Panc1 (cell line): ENCODE results near the gene ANKRD34A. TPM values are rescaled to one million over a fixed set of nuclear protein-coding genes. Genes with fewer than 3 reads are reported as not detected.

Experiments used
- ATAC-seq: fragments of 200-7000 bp; cut with Tn5 transposase; 2 replicates; pipeline ENCODE4 v1.9.1; 2020; ENCODE audit warnings: mild to moderate bottlenecking, moderate library complexity
- BruUV-seq: library from RNA; stranded (reverse); fragments of 400-500 nt; replicated peaks from 2 replicates; lab custom pipeline; 2021; lab: Mats Ljungman, UMichigan
- CTCF ChIA-PET: fragments of 300-600 bp; sonication (Branson Sonifier 250); formaldehyde crosslinking; loops from one replicate; lab custom pipeline; 2022; ENCODE audit warnings: antibody characterized with exemption; lab: Charles Lee
- POLR2A ChIA-PET: fragments of 300-600 bp; sonication (Branson Sonifier 250); formaldehyde crosslinking; loops from one replicate; lab custom pipeline; 2022; ENCODE audit warnings: antibody characterized with exemption; lab: Charles Lee
- DNase-seq: peaks from one replicate; pipeline ENCODE4 v3.0.0-alpha.2; 2010; ENCODE audit warnings: low read depth, low spot score
- H3K27ac ChIP-seq: 2 replicates; pipeline ENCODE4 v1.5.1; 2011; ENCODE audit warnings: mild to moderate bottlenecking, low read length, inconsistent platforms
- H3K27me3 ChIP-seq: fragments of 200-500 bp; sonication (Bioruptor generic); 2 replicates; pipeline ENCODE4 v1.6.0; 2014; ENCODE audit warnings: low read length, inconsistent platforms; ENCODE audit not compliant: control insufficient read depth, insufficient read depth
- H3K36me3 ChIP-seq: fragments of 200-500 bp; sonication (Bioruptor generic); 2 replicates; pipeline ENCODE4 v1.5.1; 2014; ENCODE audit warnings: inconsistent platforms, mild to moderate bottlenecking, low read length, moderate library complexity; ENCODE audit not compliant: control insufficient read depth, insufficient read depth
- H3K4me1 ChIP-seq: 2 replicates; pipeline ENCODE4 v1.5.1; 2011; ENCODE audit warnings: inconsistent platforms, mild to moderate bottlenecking, low read length, moderate library complexity; ENCODE audit not compliant: control insufficient read depth, insufficient read depth
- H3K4me3 ChIP-seq, 2 experiments: 2 replicates each; pipeline ENCODE4 v1.5.1; 2011 to 2012; ENCODE audit warnings: low read depth in 2 of 2, low read length in 2 of 2, mild to moderate bottlenecking in 2 of 2, inconsistent platforms in 1 of 2, moderate library complexity in 1 of 2
- H3K9me3 ChIP-seq: fragments of 200-500 bp; sonication (Bioruptor generic); 2 replicates; pipeline ENCODE4 v1.5.1; 2014; ENCODE audit warnings: low read depth, mild to moderate bottlenecking, inconsistent platforms, low read length, moderate library complexity; ENCODE audit not compliant: control insufficient read depth, insufficient read depth
- CTCF ChIP-seq: fragments of 450-650 bp; IDR thresholded peaks from 2 replicates; pipeline ENCODE4 v1.5.1; 2017; ENCODE audit warnings: mild to moderate bottlenecking
- POLR2AphosphoS5 ChIP-seq: IDR thresholded peaks from 2 replicates; pipeline ENCODE4 v1.6.1; 2012; ENCODE audit warnings: mild to moderate bottlenecking, low read depth, low read length, moderate library complexity
- SIN3A ChIP-seq: IDR thresholded peaks from 2 replicates; pipeline ENCODE4 v1.6.1; 2012; ENCODE audit warnings: low read depth, mild to moderate bottlenecking, low read length, moderate library complexity, borderline replicate concordance; ENCODE audit not compliant: insufficient read depth
- TCF7L2 ChIP-seq: IDR thresholded peaks from 2 replicates; pipeline ENCODE4 v1.6.1; 2011; ENCODE audit warnings: mild to moderate bottlenecking, low read depth, low read length, inconsistent platforms
- in situ Hi-C: cut with HindIII; loops from 2 replicates; pipeline ENCODE4 v1.10.0; 2016; ENCODE audit warnings: low sequenced_read_pairs, low pct_unique_long_range_greater_than_20kb
- intact Hi-C: fragments of 100-400 bp; cut with micrococcal nuclease; formaldehyde crosslinking; loops from one replicate; pipeline ENCODE4 v1.10.0; 2022; ENCODE audit not compliant: unreplicated experiment
- total RNA-seq: library from RNA; stranded (reverse); gene quantifications from one replicate; pipeline ENCODE4 v1.2.1, GENCODE V29; 2021; ENCODE audit not compliant: unreplicated experiment
- TF ChIP-seq, protein P1 (sequence below), 2 experiments: IDR thresholded peaks; 2 replicates each; pipeline ENCODE4 v1.6.1; 2011 to 2012; ENCODE audit warnings: low read depth in 2 of 2, control low read depth in 1 of 2, low read length in 1 of 2, mild to moderate bottlenecking in 1 of 2, moderate library complexity in 1 of 2; ENCODE audit not compliant: insufficient read depth in 1 of 2

Gene ANKRD34A
- total RNA-seq, 1 experiment from 2014 or later, result 1.4 TPM

- in situ Hi-C loops, result no loop called here
- Histone ChIP-seq H3K36me3 (peaks cover 2% of the 10 kb centered on the region; the same call in 1 of the 2 replicates), H3K27me3 (no peaks in the 10 kb centered on the region; the same call in 1 of the 2 replicates), H3K27ac (no peak overlapping the region), H3K4me3 (no peak overlapping the region), H3K4me1 (no peaks in the 10 kb centered on the region), H3K9me3 (no peaks in the 10 kb centered on the region)
- TF ChIP-seq, protein P1, sequence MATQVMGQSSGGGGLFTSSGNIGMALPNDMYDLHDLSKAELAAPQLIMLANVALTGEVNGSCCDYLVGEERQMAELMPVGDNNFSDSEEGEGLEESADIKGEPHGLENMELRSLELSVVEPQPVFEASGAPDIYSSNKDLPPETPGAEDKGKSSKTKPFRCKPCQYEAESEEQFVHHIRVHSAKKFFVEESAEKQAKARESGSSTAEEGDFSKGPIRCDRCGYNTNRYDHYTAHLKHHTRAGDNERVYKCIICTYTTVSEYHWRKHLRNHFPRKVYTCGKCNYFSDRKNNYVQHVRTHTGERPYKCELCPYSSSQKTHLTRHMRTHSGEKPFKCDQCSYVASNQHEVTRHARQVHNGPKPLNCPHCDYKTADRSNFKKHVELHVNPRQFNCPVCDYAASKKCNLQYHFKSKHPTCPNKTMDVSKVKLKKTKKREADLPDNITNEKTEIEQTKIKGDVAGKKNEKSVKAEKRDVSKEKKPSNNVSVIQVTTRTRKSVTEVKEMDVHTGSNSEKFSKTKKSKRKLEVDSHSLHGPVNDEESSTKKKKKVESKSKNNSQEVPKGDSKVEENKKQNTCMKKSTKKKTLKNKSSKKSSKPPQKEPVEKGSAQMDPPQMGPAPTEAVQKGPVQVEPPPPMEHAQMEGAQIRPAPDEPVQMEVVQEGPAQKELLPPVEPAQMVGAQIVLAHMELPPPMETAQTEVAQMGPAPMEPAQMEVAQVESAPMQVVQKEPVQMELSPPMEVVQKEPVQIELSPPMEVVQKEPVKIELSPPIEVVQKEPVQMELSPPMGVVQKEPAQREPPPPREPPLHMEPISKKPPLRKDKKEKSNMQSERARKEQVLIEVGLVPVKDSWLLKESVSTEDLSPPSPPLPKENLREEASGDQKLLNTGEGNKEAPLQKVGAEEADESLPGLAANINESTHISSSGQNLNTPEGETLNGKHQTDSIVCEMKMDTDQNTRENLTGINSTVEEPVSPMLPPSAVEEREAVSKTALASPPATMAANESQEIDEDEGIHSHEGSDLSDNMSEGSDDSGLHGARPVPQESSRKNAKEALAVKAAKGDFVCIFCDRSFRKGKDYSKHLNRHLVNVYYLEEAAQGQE (IDR thresholded peaks at IDR 0.05; ENCODE audit: insufficient read depth in 1 of 2, low read depth in 2 of 2, low read length in 1 of 2), result no peak
- no peak for TF ChIP-seq CTCF
- no peak for TF ChIP-seq POLR2AphosphoS5
- no peak for TF ChIP-seq TCF7L2
- no peak for TF ChIP-seq SIN3A
- CTCF ChIA-PET, result no interaction called here
- ATAC-seq, result no peak
- no TSS peak for BruUV-seq
- intact Hi-C loops, result no loop called here
- POLR2A ChIA-PET, result no interaction called here
- no peak for DNase-seq
These were observed 24.4 kb upstream of the ANKRD34A start for GRCh38 chr1:145988773-145989172.

DNA sequence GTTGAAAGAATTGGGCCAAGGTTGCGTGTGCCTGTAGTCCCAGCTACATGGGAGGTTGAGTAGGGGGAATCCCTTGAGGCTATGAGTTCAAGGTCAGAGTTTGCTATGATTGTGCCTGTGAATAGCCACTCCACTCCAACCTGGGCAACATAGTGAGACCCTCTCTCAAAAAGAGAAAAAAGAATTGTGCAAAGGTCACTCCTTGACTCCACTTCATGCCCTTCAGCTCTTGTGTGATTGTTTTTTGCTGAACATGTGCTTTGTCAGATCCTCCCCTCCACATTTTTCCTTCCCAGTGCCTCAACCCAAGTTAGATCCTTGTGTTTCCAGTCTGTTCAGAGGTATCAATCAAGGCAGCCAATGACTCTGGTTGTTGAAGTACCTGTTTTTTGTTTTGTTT is 23.6 kb upstream of the ANKRD34A start:
- Histone ChIP-seq H3K36me3 (no peaks in the 10 kb centered on the region), H3K4me3 (no peak overlapping the region), H3K27me3 (no peaks in the 10 kb centered on the region), H3K9me3 (no peaks in the 10 kb centered on the region), H3K27ac (no peak overlapping the region), H3K4me1 (no peaks in the 10 kb centered on the region)
- in situ Hi-C loops (no loop called here), intact Hi-C loops (no loop called here)
- ChIA-PET POLR2A (no interaction called here), CTCF (no interaction called here)
- TF ChIP-seq TCF7L2, result no peak
- no peak for TF ChIP-seq POLR2AphosphoS5
- TF ChIP-seq, protein P1 (IDR thresholded peaks at IDR 0.05; ENCODE audit: insufficient read depth in 1 of 2, low read depth in 2 of 2, low read length in 1 of 2), result no peak
- TF ChIP-seq CTCF, result no peak
- no peak for TF ChIP-seq SIN3A
- ATAC-seq (no peak), DNase-seq (no peak)
- BruUV-seq, result no TSS peak
